PFSK-1 (cell line): ENCODE results near the gene CCR7.

ENCODE experiments used
- POLR2AphosphoS5 ChIP-seq: IDR thresholded peaks from 2 replicates; pipeline ENCODE4 v1.6.1; 2012; ENCODE audit warnings: low read depth, mild to moderate bottlenecking, control low read depth, low read length, moderate library complexity
- SIN3A ChIP-seq: IDR thresholded peaks from 2 replicates; pipeline ENCODE4 v1.6.1; 2012; ENCODE audit warnings: mild to moderate bottlenecking, low read length, moderate library complexity, borderline replicate concordance; ENCODE audit not compliant: insufficient read depth

- TF ChIP-seq SIN3A: no peak
- no peak for TF ChIP-seq POLR2AphosphoS5
Observed at GRCh38 chr17:40548491-40548981, 16.7 kb downstream of the CCR7 start.
